ENCODE data around the gene SELENOV.
A peak's percentile ranks its signal among the peaks of the same experiment; 100 is the strongest.
"Not testable (repeated sequence)": the region's sequence is repeated elsewhere in the genome, so short reads cannot be mapped to it uniquely, and the experiment has no call there.

SELENOV gene

GRCh38 chr19:39474139-39474620 is 40.8 kb upstream of the SELENOV start:
- POLR2A ChIA-PET: interaction anchor here (0.6 to 2.0 kb wide), 4 partner anchors 39 to 592 kb away, joined by 3 to 12 read pairs (median 6); partner anchors contain the start of genes EID2B and RPS16
- DNase-seq (ENCODE audit: extremely low spot score): peak; percentile 82
- TF ChIP-seq HDGF (IDR thresholded peaks at IDR 0.05; ENCODE audit: borderline replicate concordance) (0 out of 2 replicates have a peak, but pooled peaks have one; percentile 62), SUZ12 (IDR thresholded peaks at IDR 0.05) (no peak)
- CTCF ChIA-PET: interaction anchor here (0.8 to 1.3 kb wide), 9 partner anchors 8 to 60 kb away, joined by 3 to 9 read pairs (median 4); partner anchors contain the start of genes EID2B and SUPT5H

GRCh38 chr19:39475748-39476147 is 39.2 kb upstream of the SELENOV start:
- POLR2A ChIA-PET: interaction anchor here (1.0 to 2.0 kb wide), 2 partner anchors 32 to 40 kb away, joined by 3 to 12 read pairs; partner anchors contain the start of gene RPS16

GRCh38 chr19:39479319-39479801 is 35.6 kb upstream of the SELENOV start:
- DNase-seq (ENCODE audit: extremely low spot score); CTCF ChIA-PET; POLR2A ChIA-PET: not testable (repeated sequence)

More at GRCh38 chr19:39475748-39476147, 39.2 kb upstream of the SELENOV start:
- TF ChIP-seq CTBP1 (IDR thresholded peaks at IDR 0.05; ENCODE audit: borderline replicate concordance) (no peak), SP1 (IDR thresholded peaks at IDR 0.05) (no peak)
- no peak for DNase-seq (ENCODE audit: extremely low spot score)
- CTCF ChIA-PET: interaction anchor here (0.9 to 2.0 kb wide), 2 partner anchors 57 to 61 kb away, joined by 3 to 9 read pairs; partner anchors contain the start of gene EID2B

GRCh38 chr19:39479916-39480315 is 35.0 kb upstream of the SELENOV start:
- ChIA-PET CTCF (no interaction called here), POLR2A (interaction anchor here (0.6 to 2.6 kb wide), 12 partner anchors 8 to 53 kb away, joined by 3 to 11 read pairs (median 5); partner anchors contain the start of genes DLL3, EID2B, RPS16 and SUPT5H)
- TF ChIP-seq ARNT (IDR thresholded peaks at IDR 0.05) (no peak), LEF1 (IDR thresholded peaks at IDR 0.05; ENCODE audit: borderline replicate concordance) (no peak), SP1 (IDR thresholded peaks at IDR 0.05) (no peak), CTBP1 (IDR thresholded peaks at IDR 0.05; ENCODE audit: borderline replicate concordance) (no peak), FOXA1 (IDR thresholded peaks at IDR 0.05) (no peak)
- DNase-seq (ENCODE audit: extremely low spot score): no peak

GRCh38 chr19:39480337-39481228 is 34.4 kb upstream of the SELENOV start, which contains the start of gene TIMM50:
TSS of gene TIMM50 (plus strand) at chr19:39480838. CDS start at chr19:39480854, 16 bp downstream.
- ChIA-PET CTCF (no interaction called here), POLR2A (interaction anchor here (0.6 to 2.6 kb wide), 12 partner anchors 9 to 52 kb away, joined by 3 to 11 read pairs (median 5); partner anchors contain the start of genes DLL3, EID2B, RPS16 and SUPT5H)
- peak; percentile 95 for DNase-seq (ENCODE audit: extremely low spot score)
- no peak for TF ChIP-seq NFRKB (IDR thresholded peaks at IDR 0.05)
- peak; percentile 26; the same call in 1 of the 2 replicates for TF ChIP-seq ELF4 (IDR thresholded peaks at IDR 0.05)
- TF ChIP-seq L3MBTL2 (conservative IDR thresholded peaks at IDR 0.05): peak; percentile 70
- TF ChIP-seq PKNOX1 (IDR thresholded peaks at IDR 0.05): no peak
- no peak for TF ChIP-seq TARDBP (IDR thresholded peaks at IDR 0.05)
- 0 out of 2 replicates have a peak, but pooled peaks have one; percentile 8 for TF ChIP-seq SP1 (IDR thresholded peaks at IDR 0.05)

GRCh38 chr19:39481229-39481545 is 33.8 kb upstream of the SELENOV start:
- TF ChIP-seq NFRKB (IDR thresholded peaks at IDR 0.05): no peak
- TF ChIP-seq ELF4 (IDR thresholded peaks at IDR 0.05): no peak
- no peak for TF ChIP-seq SUZ12 (IDR thresholded peaks at IDR 0.05)
- no peak for TF ChIP-seq CTBP1 (IDR thresholded peaks at IDR 0.05; ENCODE audit: borderline replicate concordance)
- no peak for TF ChIP-seq FOXA1 (IDR thresholded peaks at IDR 0.05)
- DNase-seq (ENCODE audit: extremely low spot score): no peak
- ChIA-PET POLR2A (interaction anchor here (1.0 to 2.6 kb wide), 8 partner anchors 9 to 51 kb away, joined by 4 to 11 read pairs (median 6); partner anchors contain the start of genes DLL3, EID2B, RPS16 and SUPT5H), CTCF (no interaction called here)

GRCh38 chr19:39481676-39482075 is 33.3 kb upstream of the SELENOV start:
- POLR2A ChIA-PET: interaction anchor here (1.4 to 2.6 kb wide), 3 partner anchors 14 to 46 kb away, joined by 7 to 11 read pairs (median 11); partner anchors contain the start of genes DLL3 and RPS16
- TF ChIP-seq LEF1 (IDR thresholded peaks at IDR 0.05; ENCODE audit: borderline replicate concordance) (no peak), TARDBP (IDR thresholded peaks at IDR 0.05) (no peak), FOXA1 (IDR thresholded peaks at IDR 0.05) (no peak), FOXM1 (IDR thresholded peaks at IDR 0.05; ENCODE audit: borderline replicate concordance) (no peak), BHLHE40 (IDR thresholded peaks at IDR 0.05; ENCODE audit: borderline replicate concordance) (no peak), L3MBTL2 (conservative IDR thresholded peaks at IDR 0.05) (no peak), SP1 (IDR thresholded peaks at IDR 0.05) (no peak), HDGF (IDR thresholded peaks at IDR 0.05; ENCODE audit: borderline replicate concordance) (no peak), ZNF384 (IDR thresholded peaks at IDR 0.05) (no peak), NFRKB (IDR thresholded peaks at IDR 0.05) (no peak), CTBP1 (IDR thresholded peaks at IDR 0.05; ENCODE audit: borderline replicate concordance) (no peak), ARNT (IDR thresholded peaks at IDR 0.05) (no peak)
- no peak for DNase-seq (ENCODE audit: extremely low spot score)
- CTCF ChIA-PET: no interaction called here

GRCh38 chr19:39483141-39483540 is 31.8 kb upstream of the SELENOV start:
- ChIA-PET CTCF (no interaction called here), POLR2A (no interaction called here)
- DNase-seq (ENCODE audit: extremely low spot score): no peak
- TF ChIP-seq ZNF384 (IDR thresholded peaks at IDR 0.05) (no peak), FOXK2 (IDR thresholded peaks at IDR 0.05) (no peak), FOXA1 (IDR thresholded peaks at IDR 0.05) (no peak), LEF1 (IDR thresholded peaks at IDR 0.05; ENCODE audit: borderline replicate concordance) (no peak), NFRKB (IDR thresholded peaks at IDR 0.05) (no peak), HDGF (IDR thresholded peaks at IDR 0.05; ENCODE audit: borderline replicate concordance) (no peak), CTBP1 (IDR thresholded peaks at IDR 0.05; ENCODE audit: borderline replicate concordance) (no peak), BHLHE40 (IDR thresholded peaks at IDR 0.05; ENCODE audit: borderline replicate concordance) (no peak), ARNT (IDR thresholded peaks at IDR 0.05) (no peak), SUZ12 (IDR thresholded peaks at IDR 0.05) (no peak), FOXM1 (IDR thresholded peaks at IDR 0.05; ENCODE audit: borderline replicate concordance) (no peak)
